DND-41 (cell line): ENCODE results near the gene TMEM184C.

Source experiments
- EZH2 ChIP-seq: IDR thresholded peaks from 3 replicates; pipeline ENCODE4 v1.6.1; 2012; ENCODE audit warnings: borderline replicate concordance, low read depth, mild to moderate bottlenecking, moderate library complexity, low read length, inconsistent platforms; ENCODE audit not compliant: severe bottlenecking
- TF ChIP-seq, protein P1 (sequence below): IDR thresholded peaks from 2 replicates; pipeline ENCODE4 v1.5.1; 2012; ENCODE audit warnings: borderline replicate concordance, low read length, moderate library complexity, mild to moderate bottlenecking; ENCODE audit not compliant: poor library complexity, severe bottlenecking; ENCODE audit errors: extremely low read depth

DNA sequence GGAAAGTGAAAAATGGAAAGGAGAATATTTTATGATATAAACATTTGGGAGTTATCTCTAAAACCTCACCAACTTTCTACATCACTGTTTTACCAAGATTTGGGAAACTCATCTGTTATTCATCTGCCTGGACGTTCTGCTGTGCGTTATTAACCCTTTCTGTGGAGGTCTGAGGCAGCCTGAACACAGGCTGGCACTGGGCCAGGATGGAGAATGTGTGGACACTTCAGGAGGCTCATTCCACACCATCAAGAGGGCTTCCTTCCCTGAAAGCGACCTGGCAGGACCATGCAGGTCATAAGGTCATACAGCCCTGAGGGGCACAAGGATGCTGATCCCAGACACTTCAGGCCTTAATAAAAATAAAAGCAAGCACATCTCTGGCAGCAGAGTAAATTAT is 31.2 kb upstream of the TMEM184C start:
- TF ChIP-seq EZH2, result no peak
- TF ChIP-seq, protein P1, sequence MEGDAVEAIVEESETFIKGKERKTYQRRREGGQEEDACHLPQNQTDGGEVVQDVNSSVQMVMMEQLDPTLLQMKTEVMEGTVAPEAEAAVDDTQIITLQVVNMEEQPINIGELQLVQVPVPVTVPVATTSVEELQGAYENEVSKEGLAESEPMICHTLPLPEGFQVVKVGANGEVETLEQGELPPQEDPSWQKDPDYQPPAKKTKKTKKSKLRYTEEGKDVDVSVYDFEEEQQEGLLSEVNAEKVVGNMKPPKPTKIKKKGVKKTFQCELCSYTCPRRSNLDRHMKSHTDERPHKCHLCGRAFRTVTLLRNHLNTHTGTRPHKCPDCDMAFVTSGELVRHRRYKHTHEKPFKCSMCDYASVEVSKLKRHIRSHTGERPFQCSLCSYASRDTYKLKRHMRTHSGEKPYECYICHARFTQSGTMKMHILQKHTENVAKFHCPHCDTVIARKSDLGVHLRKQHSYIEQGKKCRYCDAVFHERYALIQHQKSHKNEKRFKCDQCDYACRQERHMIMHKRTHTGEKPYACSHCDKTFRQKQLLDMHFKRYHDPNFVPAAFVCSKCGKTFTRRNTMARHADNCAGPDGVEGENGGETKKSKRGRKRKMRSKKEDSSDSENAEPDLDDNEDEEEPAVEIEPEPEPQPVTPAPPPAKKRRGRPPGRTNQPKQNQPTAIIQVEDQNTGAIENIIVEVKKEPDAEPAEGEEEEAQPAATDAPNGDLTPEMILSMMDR, result no peak
